HepG2 (cell line): Measurements from ENCODE around the gene GBX1. TPM values are rescaled to one million over a fixed set of nuclear protein-coding genes. Genes with fewer than 3 reads are reported as not detected.

Source experiments
- ATAC-seq: fragments of 200-7000 bp; cut with Tn5 transposase; 3 replicates; pipeline ENCODE4 v1.9.1; 2020; ENCODE audit warnings: mild to moderate bottlenecking, moderate library complexity
- BruUV-seq: library from RNA; stranded (reverse); fragments of 400-500 nt; replicated peaks from 2 replicates; lab custom pipeline; 2021; lab: Mats Ljungman, UMichigan
- CTCF ChIA-PET: fragments of 300-600 bp; formaldehyde crosslinking; extraction: SDS; loops from one replicate; lab custom pipeline; 2021; ENCODE audit warnings: low total read pairs, inconsistent platforms, low intra/inter-chr PET ratio; lab: Yijun Ruan, JAX
- POLR2A ChIA-PET: fragments of 350-600 bp; sonication (Branson Sonifier 250); formaldehyde crosslinking; loops from one replicate; lab custom pipeline; 2020; ENCODE audit warnings: antibody characterized with exemption, inconsistent platforms; lab: Yijun Ruan, JAX
- DNase-seq: peaks from one replicate; pipeline ENCODE4 v3.0.0-alpha.2; 2015; ENCODE audit warnings: low spot score
- FAIRE-seq: peaks from 3 replicates; lab custom pipeline; 2011; peaks lifted over from hg19 to GRCh38; lab: Jason Lieb, UNC
- H2AFZ ChIP-seq: one replicate; pipeline ENCODE4 v1.6.1; 2011; ENCODE audit warnings: low read length, inconsistent platforms
- H3K27ac ChIP-seq: fragments of 300-600 bp; 3 replicates; pipeline ENCODE4 v1.8.0; 2011; ENCODE audit warnings: mixed run types, mild to moderate bottlenecking, mixed read lengths, low read length, inconsistent platforms; ENCODE audit not compliant: insufficient read depth; ENCODE audit errors: extremely low read length
- H3K27me3 ChIP-seq, 2 experiments: fragments of 200-600 bp in 1 of 2; 2 replicates in 1 of 2; 3 replicates in 1 of 2; pipeline versions ENCODE4 v1.6.0 to v1.8.0; 2011; ENCODE audit warnings: low read length in 2 of 2, mild to moderate bottlenecking in 2 of 2, moderate library complexity in 2 of 2, inconsistent platforms in 1 of 2; ENCODE audit not compliant: insufficient read depth in 2 of 2, control insufficient read depth in 1 of 2
- H3K36me3 ChIP-seq, 2 experiments: fragments of 200-600 bp in 1 of 2; replicated peaks in 1 of 2; 2 replicates in 1 of 2; 3 replicates in 1 of 2; pipeline versions ENCODE4 v1.5.1 to v1.8.0; 2011; ENCODE audit warnings: low read length in 2 of 2, inconsistent platforms in 1 of 2; ENCODE audit not compliant: insufficient read depth in 2 of 2, control insufficient read depth in 1 of 2
- H3K4me1 ChIP-seq: 2 replicates; pipeline ENCODE4 v1.5.1; 2012; ENCODE audit warnings: low read length, inconsistent platforms; ENCODE audit not compliant: insufficient read depth
- H3K4me2 ChIP-seq: 2 replicates; pipeline ENCODE4 v1.6.0; 2011; ENCODE audit warnings: low read depth, low read length, inconsistent platforms
- H3K4me3 ChIP-seq, 3 experiments: fragments of 200-600 bp in 1 of 3; sonication (generic), shearing (Covaris generic) in 1 of 3; replicated peaks in 1 of 3; 2 replicates each; pipeline ENCODE4 v1.5.1; 2011 to 2016; ENCODE audit warnings: low read length in 3 of 3, inconsistent platforms in 2 of 3, low read depth in 2 of 3, mild to moderate bottlenecking in 2 of 3, control low read depth in 1 of 3, mixed read lengths in 1 of 3; ENCODE audit not compliant: insufficient read depth in 1 of 3
- H3K79me2 ChIP-seq: one replicate; pipeline ENCODE4 v1.6.1; 2011; ENCODE audit warnings: low read length, inconsistent platforms; ENCODE audit not compliant: insufficient read depth
- H3K9ac ChIP-seq: 2 replicates; pipeline ENCODE4 v1.6.0; 2011; ENCODE audit warnings: mild to moderate bottlenecking, low read depth, low read length, inconsistent platforms; ENCODE audit not compliant: insufficient read depth
- H3K9me3 ChIP-seq: 2 replicates; pipeline ENCODE4 v1.5.1; 2012; ENCODE audit warnings: mild to moderate bottlenecking, low read length
- H4K20me1 ChIP-seq: 2 replicates; pipeline ENCODE4 v1.6.0; 2011; ENCODE audit warnings: inconsistent platforms, mild to moderate bottlenecking, low read length, moderate library complexity; ENCODE audit not compliant: insufficient read depth
- AGO2 ChIP-seq: fragments of 200-400 bp; formaldehyde crosslinking; optimal IDR thresholded peaks from 2 replicates; pipeline ENCODE3; 2017; ENCODE audit warnings: mild to moderate bottlenecking, low read depth, low read length, moderate library complexity
- MXD3 ChIP-seq: IDR thresholded peaks from 2 replicates; pipeline ENCODE4 v1.6.1; 2016; ENCODE audit warnings: mild to moderate bottlenecking, missing biosample characterization, missing genetic modification reagents
- NKX3-1 ChIP-seq: sonication (generic); formaldehyde crosslinking; IDR thresholded peaks from 2 replicates; pipeline ENCODE4 v1.5.0; 2020; ENCODE audit warnings: missing genetic modification reagents
- PRDM15 ChIP-seq: sonication (generic); formaldehyde crosslinking; IDR thresholded peaks from 2 replicates; pipeline ENCODE4 v1.4.0; 2020; ENCODE audit warnings: missing genetic modification reagents
- TAF15 ChIP-seq: fragments of 200-400 bp; formaldehyde crosslinking; IDR thresholded peaks from one replicate; pipeline ENCODE4 v1.6.1; 2018; ENCODE audit warnings: mild to moderate bottlenecking, low read depth, low read length; ENCODE audit not compliant: poor library complexity, severe bottlenecking
- ZBTB46 ChIP-seq: sonication (generic); formaldehyde crosslinking; IDR thresholded peaks from 2 replicates; pipeline ENCODE4 v1.4.0; 2020; ENCODE audit warnings: mild to moderate bottlenecking, missing genetic modification reagents, borderline replicate concordance
- ZNF180 ChIP-seq: sonication (generic); formaldehyde crosslinking; IDR thresholded peaks from 2 replicates; pipeline ENCODE4 v1.4.0; 2020; ENCODE audit warnings: low read depth, missing genetic modification reagents, borderline replicate concordance
- ZNF75D ChIP-seq: sonication (generic); formaldehyde crosslinking; IDR thresholded peaks from 2 replicates; pipeline ENCODE4 v1.8.1; 2023; ENCODE audit warnings: missing genetic modification reagents, mild to moderate bottlenecking, borderline replicate concordance
- WGBS: methylation state at CpG from one replicate; pipeline ENCODE4 v1.1.6; 2017; ENCODE audit warnings: low lambda C conversion rate; 5-methylcytosine and 5-hydroxymethylcytosine counted together
- in situ Hi-C: cut with HindIII; loops from 2 replicates; pipeline ENCODE4 v1.10.0; 2017; ENCODE audit warnings: low pct_unique_long_range_greater_than_20kb; ENCODE audit not compliant: extremely low pct_ligation_motif_present
- intact Hi-C: fragments of 100-400 bp; cut with micrococcal nuclease; formaldehyde crosslinking; loops from one replicate; pipeline ENCODE4 v1.10.0; 2022; ENCODE audit not compliant: unreplicated experiment
- polyA plus RNA-seq, 8 experiments: library from polyadenylated mRNA; depleted of rRNA in 3 of 8; stranded (reverse) in 7 of 8; unstranded in 1 of 8; fragments of >200 nt; fragmentation: Illumina TruSeq in 4 of 8; extraction: Trizol in 4 of 8; gene quantifications; 2 replicates each; pipeline versions ENCODE4 v1.2.1 to v1.2.3, GENCODE V29; 2011 to 2016; ENCODE audit warnings: low read depth in 4 of 8, missing spikeins in 1 of 8, mixed read lengths in 1 of 8; ENCODE audit not compliant: insufficient read depth in 1 of 8
- total RNA-seq, 5 experiments: library from RNA; depleted of rRNA; stranded (reverse); fragments of >200 nt; fragmentation: Illumina TruSeq; extraction: Trizol; gene quantifications; 2 replicates each; pipeline ENCODE4 v1.2.3, GENCODE V29; 2016; ENCODE audit warnings: low read depth in 1 of 5

The GBX1 gene
- total and polyA plus RNA-seq, 2 of the 13 experiments (the other 11 are each of a cell fraction or from before 2014, with no cell fraction given), result not detected

GRCh38 chr7:151114151-151115090, 53.1 kb downstream of the GBX1 start:
- intact Hi-C loops (no loop called here), in situ Hi-C loops (no loop called here)
- H3K9ac ChIP-seq, result no peak overlapping the region
- ChIA-PET POLR2A (no interaction called here), CTCF (no interaction called here)
- WGBS, result 98% methylated on average over 63 of the region's 101 CpGs
- no peak overlapping the region for H3K27ac ChIP-seq
- H4K20me1 ChIP-seq, result peaks cover 41% of the 10 kb centered on the region
- ATAC-seq (no peak), FAIRE-seq (no peak), DNase-seq (no peak)
- peaks cover 24% of the 10 kb centered on the region for H3K79me2 ChIP-seq
- BruUV-seq, result no TSS peak
- H2AFZ ChIP-seq, result no peak overlapping the region
- H3K4me2 ChIP-seq, result no peak overlapping the region
- H3K4me1 ChIP-seq, result no peaks in the 10 kb centered on the region
- H3K36me3 ChIP-seq, result peaks cover 15 to 51% of the 10 kb centered on the region in 2 experiments; a peak in 4 of 5 replicates
- TF ChIP-seq ZNF75D (CRISPR knock-in tag) (no peak), AGO2 (peak; percentile 38)
- TF ChIP-seq, all 625 proteins: peak for 1
- Histone ChIP-seq H3K27me3 (no peaks in the 10 kb centered on the region), H3K9me3 (no peaks in the 10 kb centered on the region), H3K4me3 (no peak overlapping the region)

GRCh38 chr7:151113344-151114150, 53.9 kb downstream of the GBX1 start:
- FAIRE-seq (no peak), ATAC-seq (no peak), DNase-seq (no peak)
- in situ Hi-C loops (no loop called here), intact Hi-C loops (no loop called here)
- H3K27ac ChIP-seq, result no peak overlapping the region
- H3K9ac ChIP-seq, result no peak overlapping the region
- peaks cover 7% of the 10 kb centered on the region for H3K4me1 ChIP-seq
- no peak overlapping the region for H2AFZ ChIP-seq
- 90% methylated on average over 6 of the region's 13 CpGs for WGBS
- H3K27me3 ChIP-seq, result no peaks in the 10 kb centered on the region
- H3K4me2 ChIP-seq, result no peak overlapping the region
- H3K79me2 ChIP-seq, result peaks cover 24% of the 10 kb centered on the region
- POLR2A ChIA-PET, result no interaction called here
- BruUV-seq, result no TSS peak
- no peaks in the 10 kb centered on the region for H3K9me3 ChIP-seq
- H3K4me3 ChIP-seq, result no peak overlapping the region
- CTCF ChIA-PET, result no interaction called here
- peaks cover 8 to 42% of the 10 kb centered on the region in 2 experiments; a peak in 4 of 5 replicates for H3K36me3 ChIP-seq
- peaks cover 47% of the 10 kb centered on the region for H4K20me1 ChIP-seq
- TF ChIP-seq TAF15, result no peak
- TF ChIP-seq ZNF180 (CRISPR knock-in tag), result no peak
- TF ChIP-seq MXD3 (CRISPR knock-in tag), result no peak
- TF ChIP-seq NKX3-1 (CRISPR knock-in tag), result no peak
- TF ChIP-seq ZBTB46, result no peak
- peak; percentile 71; the same call in 1 of the 2 replicates for TF ChIP-seq PRDM15 (CRISPR knock-in tag)
